Stimulated activated naive CD8-positive, alpha-beta T cell treated with anti-CD3 and anti-CD28 coated beads, Interleukin-15, amount 100 ng/mL, for 72 hours (primary cell): Measurements from ENCODE around the gene IGHMBP2.

Experiments used
- ATAC-seq: fragments of 150-1000 bp; cut with Tn5 transposase; 2 replicates; pipeline ENCODE4 v1.10.0; 2021; ENCODE audit warnings: mild to moderate bottlenecking, moderate library complexity
- DNase-seq, 2 donors: peaks; one replicate each; pipeline ENCODE4 v3.0.0; 2021 to 2022
- H3K27ac Mint-ChIP-seq, 2 donors: one replicate each; pipeline ENCODE4 v1.8.0; 2022; ENCODE audit warnings: mild to moderate bottlenecking in 2 of 2, mixed read lengths in 2 of 2, moderate library complexity in 2 of 2
- H3K27me3 Mint-ChIP-seq: one replicate; pipeline ENCODE4 v1.8.0; 2022; ENCODE audit warnings: mixed read lengths
- H3K4me1 Mint-ChIP-seq: one replicate; pipeline ENCODE4 v1.8.0; 2022; ENCODE audit warnings: mild to moderate bottlenecking, mixed read lengths
- H3K4me3 Mint-ChIP-seq, 2 donors: one replicate each; pipeline ENCODE4 v1.8.0; 2022; ENCODE audit warnings: mild to moderate bottlenecking in 2 of 2, mixed read lengths in 2 of 2, moderate library complexity in 1 of 2
- H3K9me3 Mint-ChIP-seq, 2 donors: one replicate each; pipeline ENCODE4 v1.8.0; 2022; ENCODE audit warnings: mixed read lengths in 2 of 2

Gene IGHMBP2

DNA sequence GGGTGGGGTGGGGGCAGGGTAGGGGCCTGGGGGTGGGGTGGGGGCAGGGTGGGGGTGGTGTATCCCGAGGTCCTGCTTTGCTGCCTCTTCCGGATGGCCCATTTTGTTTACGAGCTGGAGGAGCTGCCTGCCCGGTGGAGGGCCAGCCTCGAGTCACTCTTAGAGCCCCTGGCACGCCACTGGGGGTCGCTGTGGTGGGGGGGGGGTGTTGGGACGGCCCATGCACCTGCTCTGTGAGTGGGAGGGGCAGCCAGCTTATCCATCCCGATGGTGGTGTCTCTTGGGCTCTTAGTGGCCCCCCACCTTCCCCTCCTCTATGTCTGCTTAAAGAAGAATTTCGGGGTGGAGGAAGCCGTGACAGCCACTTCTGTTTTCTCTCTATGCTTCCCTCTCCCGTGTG is 52.5 kb downstream of the IGHMBP2 start:
- Mint-ChIP-seq H3K4me1 (peaks cover 12% of the 10 kb centered on the region), H3K9me3 (no peaks in the 10 kb centered on the region), H3K27ac (no peak overlapping the region), H3K4me3 (no peak overlapping the region), H3K27me3 (peaks cover 10% of the 10 kb centered on the region)
- ATAC-seq: peak; percentile 71
- peak; percentile 20 to 33 for DNase-seq

- H3K27ac Mint-ChIP-seq: no peak overlapping the region
- DNase-seq (no peak), ATAC-seq (peak; percentile 21)
- H3K27me3 Mint-ChIP-seq: peaks cover 10% of the 10 kb centered on the region
- no peaks in the 10 kb centered on the region for H3K9me3 Mint-ChIP-seq
- no peak overlapping the region for H3K4me3 Mint-ChIP-seq
- H3K4me1 Mint-ChIP-seq: peaks cover 12% of the 10 kb centered on the region
Measured at GRCh38 chr11:68956547-68957254, 53.0 kb downstream of the IGHMBP2 start.

DNA sequence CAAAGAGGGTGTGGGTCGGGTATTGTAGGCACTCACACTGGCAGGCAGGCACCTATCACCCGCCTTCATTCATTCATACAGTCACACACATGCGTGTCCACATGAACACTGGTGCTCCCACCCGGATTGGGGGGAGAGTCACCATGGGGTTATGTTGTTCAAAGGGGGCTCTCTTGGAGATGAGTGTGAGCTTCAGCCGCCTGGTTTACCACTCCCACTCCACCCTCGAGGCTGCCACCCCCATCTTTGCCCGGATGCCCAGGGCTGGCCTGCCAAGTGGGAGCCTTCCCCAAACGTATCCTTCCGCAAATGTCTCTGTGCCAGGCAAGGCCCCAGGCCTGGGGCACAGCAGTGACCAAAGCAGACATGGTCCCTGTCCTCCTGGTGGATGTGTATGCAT is 54.5 kb downstream of the IGHMBP2 start:
- DNase-seq: no peak
- Mint-ChIP-seq H3K27me3 (peaks cover 10% of the 10 kb centered on the region), H3K27ac (peak overlapping the region in 1 of 2 donors; percentile 14), H3K4me1 (peaks cover 25% of the 10 kb centered on the region), H3K4me3 (no peak overlapping the region), H3K9me3 (no peaks in the 10 kb centered on the region)
- ATAC-seq: no peak

DNA sequence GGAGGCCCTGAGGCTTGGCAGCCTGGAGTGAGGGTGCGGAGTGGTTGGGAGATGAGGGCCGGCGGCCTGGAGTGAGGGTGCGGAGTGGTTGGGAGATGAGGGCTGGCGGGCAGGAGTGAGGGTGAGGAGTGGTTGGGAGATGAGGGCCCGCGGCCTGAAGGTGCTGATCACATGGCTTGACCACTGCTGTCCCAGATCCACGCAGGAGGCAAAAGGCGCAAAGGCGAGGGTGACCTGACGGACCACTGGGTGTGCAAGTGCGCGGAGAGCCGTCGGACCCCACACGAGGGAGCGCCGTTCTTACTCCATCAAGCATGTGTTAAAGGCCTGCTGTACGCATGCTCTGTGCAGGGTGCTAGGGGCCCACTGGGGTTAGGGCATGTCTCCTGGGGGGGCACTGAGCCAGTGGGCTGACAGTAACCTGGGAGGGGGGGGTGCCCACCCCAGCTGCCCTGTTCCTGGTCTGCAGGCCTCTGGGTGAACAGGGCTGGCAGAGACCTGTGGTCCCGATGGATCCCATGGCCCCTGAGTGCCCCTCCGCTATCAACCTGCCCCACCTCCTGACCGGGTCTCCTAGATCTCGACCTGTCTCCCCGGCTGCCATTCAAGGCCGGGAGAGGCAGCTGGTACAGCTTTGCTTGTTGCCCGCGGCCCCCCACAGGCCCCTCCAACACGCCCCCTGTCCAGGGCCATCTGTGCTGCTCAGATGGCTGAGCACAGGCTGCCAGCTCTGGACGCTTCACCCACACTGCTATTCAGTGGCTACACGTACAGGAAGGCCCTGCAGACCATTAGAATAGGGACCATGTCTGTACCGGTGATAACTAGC is 56.0 kb downstream of the IGHMBP2 start:
- Mint-ChIP-seq H3K27me3 (peaks cover 10% of the 10 kb centered on the region), H3K27ac (no peak overlapping the region)

DNA sequence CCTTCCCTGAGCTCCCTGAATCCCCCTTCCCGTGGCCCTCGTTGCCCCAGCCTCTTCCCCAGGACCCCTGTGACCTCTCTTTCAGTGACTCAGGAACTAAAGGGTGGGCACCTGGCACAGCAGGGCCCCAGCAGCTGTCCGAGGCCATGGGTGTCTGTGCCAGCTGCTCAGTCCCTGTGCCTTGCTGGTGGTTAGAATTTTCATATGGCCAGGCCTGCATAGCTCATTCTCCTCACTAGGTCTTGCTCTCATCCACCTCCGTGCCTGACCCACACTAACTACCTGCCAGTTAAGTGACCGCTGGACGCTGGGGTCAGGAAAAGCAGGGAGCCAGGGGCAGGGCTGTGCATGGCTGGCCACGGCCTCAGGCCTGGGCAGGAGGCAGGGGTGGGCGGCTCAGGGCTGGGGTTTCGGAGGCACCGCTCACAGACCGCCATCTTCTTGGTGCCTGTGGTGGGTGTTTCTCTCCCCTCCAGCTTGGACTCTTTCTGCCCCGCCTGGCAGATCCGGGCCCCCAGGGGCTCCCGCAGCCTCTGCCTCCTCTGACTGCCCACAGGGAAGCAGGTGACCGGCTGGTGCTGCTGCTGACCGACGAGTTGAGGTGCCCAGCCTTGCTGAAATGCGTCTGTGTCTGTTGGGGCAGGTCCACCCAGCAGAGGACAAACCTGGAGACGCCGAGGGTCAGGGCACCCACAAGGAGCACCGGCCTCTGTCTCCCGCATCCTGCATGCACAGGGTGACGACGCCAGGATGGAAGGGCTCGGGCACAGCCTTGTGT is 56.8 kb downstream of the IGHMBP2 start:
- Mint-ChIP-seq H3K27me3 (peaks cover 10% of the 10 kb centered on the region), H3K27ac (peak overlapping the region in 1 of 2 donors; percentile 54)
- no peak for ATAC-seq

More for the DNA sequence above, 56.0 kb downstream of the IGHMBP2 start:
- ATAC-seq (no peak), DNase-seq (no peak)
- no peak overlapping the region for H3K4me3 Mint-ChIP-seq
- no peaks in the 10 kb centered on the region for H3K9me3 Mint-ChIP-seq
- peaks cover 30% of the 10 kb centered on the region for H3K4me1 Mint-ChIP-seq

GRCh38 chr11:68961245-68961644 is 57.6 kb downstream of the IGHMBP2 start:
- DNase-seq: no peak
- H3K4me1 Mint-ChIP-seq: peaks cover 22% of the 10 kb centered on the region
- peaks cover 10% of the 10 kb centered on the region for H3K27me3 Mint-ChIP-seq
- H3K9me3 Mint-ChIP-seq: no peaks in the 10 kb centered on the region
- no peak overlapping the region for H3K27ac Mint-ChIP-seq
- no peak for ATAC-seq
- no peak overlapping the region for H3K4me3 Mint-ChIP-seq

More for the DNA sequence above, 56.8 kb downstream of the IGHMBP2 start:
- no peak overlapping the region for H3K4me3 Mint-ChIP-seq
- no peaks in the 10 kb centered on the region for H3K9me3 Mint-ChIP-seq
- no peak for DNase-seq
- H3K4me1 Mint-ChIP-seq: peaks cover 25% of the 10 kb centered on the region

DNA sequence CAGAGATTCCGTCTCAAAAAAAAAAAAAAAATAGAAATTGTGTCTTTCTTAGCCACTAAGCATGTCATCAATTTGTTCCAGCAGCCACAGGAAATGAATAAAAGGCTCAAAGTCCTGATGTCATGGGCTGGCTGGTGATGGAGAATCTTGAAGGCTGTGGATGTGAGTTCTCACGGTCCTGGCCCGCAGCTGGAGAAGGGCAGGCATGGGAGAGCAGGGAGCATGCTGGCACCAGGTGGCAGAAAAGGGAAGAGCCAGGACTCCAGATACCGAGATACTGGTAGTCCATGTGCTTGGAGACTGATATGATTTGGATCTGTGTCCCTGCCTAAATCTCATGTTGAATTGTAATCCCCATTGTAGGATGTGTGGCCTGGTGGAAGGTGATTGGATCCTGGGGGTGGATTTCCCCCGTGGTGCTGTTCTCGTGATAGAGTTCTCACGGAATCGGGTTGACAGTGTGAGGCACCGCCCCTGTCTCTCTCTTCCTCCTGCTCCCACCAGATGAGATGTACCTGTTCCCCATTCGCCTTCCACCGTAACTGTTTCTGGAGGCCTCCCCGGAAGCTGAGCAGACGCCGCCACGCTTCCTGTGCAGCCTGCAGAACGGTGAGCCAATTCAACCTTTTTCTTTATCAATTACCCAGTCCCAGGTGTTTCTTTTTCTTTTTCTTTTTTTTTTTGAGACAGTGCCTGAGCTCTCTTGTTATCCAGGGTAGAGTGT is 59.0 kb downstream of the IGHMBP2 start:
- Mint-ChIP-seq H3K27me3 (no peaks in the 10 kb centered on the region), H3K4me1 (peaks cover 18% of the 10 kb centered on the region), H3K27ac (peak overlapping the region; percentile 74 to 83), H3K4me3 (peak overlapping the region; percentile 27 to 52), H3K9me3 (no peaks in the 10 kb centered on the region)
- ATAC-seq: peak; percentile 72
- peak in 1 of 2 donors; percentile 19 for DNase-seq

DNA sequence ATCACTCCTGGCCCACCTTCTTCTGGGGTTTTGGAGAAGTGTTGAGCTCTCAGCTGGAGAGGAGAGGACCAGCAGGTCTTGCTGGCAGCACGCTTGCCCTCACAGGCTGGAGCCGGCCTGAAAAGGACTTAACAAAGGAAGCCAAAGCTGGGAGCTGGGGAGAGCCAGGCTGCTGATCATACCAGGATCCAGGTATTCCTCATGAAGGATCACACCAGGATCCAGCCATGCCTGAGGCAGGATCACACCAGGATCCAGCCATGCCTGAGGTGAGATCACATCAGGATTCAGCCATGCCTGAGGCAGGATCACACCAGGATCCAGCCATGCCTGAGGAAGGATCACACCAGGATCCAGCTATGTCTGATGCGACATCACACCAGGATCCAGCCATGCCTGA is 60.1 kb downstream of the IGHMBP2 start:
- no peaks in the 10 kb centered on the region for H3K27me3 Mint-ChIP-seq
- no peaks in the 10 kb centered on the region for H3K9me3 Mint-ChIP-seq
- H3K4me1 Mint-ChIP-seq: peaks cover 18% of the 10 kb centered on the region
- DNase-seq: no peak
- ATAC-seq: no peak
- peak overlapping the region in 1 of 2 donors; percentile 11 for H3K4me3 Mint-ChIP-seq
- H3K27ac Mint-ChIP-seq: no peak overlapping the region

DNA sequence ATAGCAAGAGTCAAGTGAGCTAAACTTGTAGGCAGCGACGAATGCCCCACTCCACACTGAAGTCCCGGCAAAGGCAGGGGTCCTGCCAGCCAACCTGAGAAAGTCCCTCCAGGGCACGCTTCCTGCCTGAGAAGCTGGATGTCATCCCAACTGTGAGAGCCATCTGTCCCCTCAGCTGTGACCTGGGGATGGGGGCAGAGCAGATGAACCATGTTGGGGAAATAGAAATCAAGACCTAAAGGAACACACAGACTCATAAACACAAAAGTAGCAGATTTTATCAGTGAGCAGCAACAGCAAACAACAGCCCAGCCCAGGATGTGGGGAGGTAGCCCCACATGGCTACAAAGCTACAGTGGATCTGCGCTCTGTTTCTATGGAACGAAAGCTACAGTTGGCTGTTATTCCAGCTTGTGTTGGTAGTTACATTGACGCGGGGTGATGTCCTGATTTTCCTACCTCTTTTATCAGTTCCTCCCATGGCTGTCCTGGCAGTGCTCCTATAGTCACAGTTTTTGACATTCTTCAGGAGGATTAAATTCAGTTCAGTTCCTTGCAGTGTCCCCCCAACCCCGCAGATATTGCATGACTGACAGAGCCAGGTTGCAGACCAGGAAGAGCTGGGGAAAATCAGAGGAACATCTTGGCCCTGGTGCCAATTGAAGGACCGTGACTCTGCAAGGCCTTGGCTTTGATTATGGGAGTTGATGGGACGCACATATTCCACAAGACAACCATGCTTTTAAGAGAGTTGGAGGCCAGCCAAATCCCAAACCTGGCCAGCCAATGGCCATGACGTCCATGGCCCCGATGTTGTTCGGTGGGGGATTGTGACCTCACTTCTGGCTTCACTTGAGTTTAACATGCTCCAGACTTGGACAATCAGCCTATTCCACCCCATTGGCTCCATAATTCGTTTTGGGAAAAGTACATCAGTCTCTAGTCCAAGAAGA is 62.5 kb downstream of the IGHMBP2 start:
- Mint-ChIP-seq H3K27me3 (no peaks in the 10 kb centered on the region), H3K9me3 (no peaks in the 10 kb centered on the region), H3K4me1 (peaks cover 18% of the 10 kb centered on the region), H3K27ac (no peak overlapping the region), H3K4me3 (no peak overlapping the region)
- ATAC-seq: no peak
- DNase-seq: no peak

DNA sequence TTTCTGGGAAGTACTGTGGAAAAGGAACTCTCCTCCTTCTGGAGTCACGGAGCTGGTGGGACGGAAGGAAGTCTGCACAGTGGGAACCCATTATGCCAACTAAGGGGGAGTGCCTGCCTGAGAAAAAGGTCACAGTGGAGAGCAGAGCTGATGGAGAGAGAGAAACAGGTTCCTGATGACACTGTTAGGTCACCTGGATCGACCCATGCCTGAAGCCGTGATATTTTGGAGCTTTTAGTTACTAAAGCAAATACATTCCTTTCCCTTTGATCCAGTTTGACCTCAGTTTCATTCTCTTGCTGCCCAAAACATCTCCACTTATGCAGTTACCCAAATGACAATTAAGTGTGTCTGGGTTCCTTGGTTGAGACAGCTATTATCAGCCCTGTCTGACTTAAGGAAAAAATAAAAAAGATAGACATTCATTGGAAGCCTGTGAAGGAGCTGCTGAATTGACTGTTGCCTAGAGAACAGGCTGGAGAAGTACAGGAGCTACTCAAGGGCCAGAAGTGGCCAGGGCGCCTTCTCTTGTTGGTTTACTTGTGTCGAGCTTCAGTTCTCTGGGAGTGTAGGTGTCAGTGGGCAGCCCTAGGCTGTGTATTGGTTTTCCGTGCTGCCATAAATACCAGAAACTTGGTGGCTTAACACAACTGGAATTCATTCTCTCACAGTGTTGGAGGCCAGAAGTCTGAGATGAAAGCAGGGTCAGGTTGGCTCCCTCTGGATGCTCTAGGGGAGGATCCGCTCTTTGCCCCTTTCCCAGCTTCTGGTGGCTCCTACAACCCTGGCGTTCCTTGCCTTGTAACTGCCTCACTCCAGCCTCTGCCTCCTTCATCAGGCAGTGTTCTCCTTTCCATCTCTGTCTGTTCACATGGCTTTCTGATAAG is 63.4 kb downstream of the IGHMBP2 start:
- no peaks in the 10 kb centered on the region for H3K9me3 Mint-ChIP-seq
- no peak overlapping the region for H3K4me3 Mint-ChIP-seq
- H3K27ac Mint-ChIP-seq: no peak overlapping the region

GRCh38 chr11:68968306-68969250 is 64.9 kb downstream of the IGHMBP2 start:
- ATAC-seq (no peak), DNase-seq (no peak)
- Mint-ChIP-seq H3K9me3 (no peaks in the 10 kb centered on the region), H3K4me3 (no peak overlapping the region), H3K27me3 (no peaks in the 10 kb centered on the region), H3K27ac (no peak overlapping the region), H3K4me1 (peaks cover 1% of the 10 kb centered on the region)

More for the DNA sequence above, 63.4 kb downstream of the IGHMBP2 start:
- ATAC-seq (no peak), DNase-seq (no peak)
- Mint-ChIP-seq H3K27me3 (no peaks in the 10 kb centered on the region), H3K4me1 (peaks cover 16% of the 10 kb centered on the region)

DNA sequence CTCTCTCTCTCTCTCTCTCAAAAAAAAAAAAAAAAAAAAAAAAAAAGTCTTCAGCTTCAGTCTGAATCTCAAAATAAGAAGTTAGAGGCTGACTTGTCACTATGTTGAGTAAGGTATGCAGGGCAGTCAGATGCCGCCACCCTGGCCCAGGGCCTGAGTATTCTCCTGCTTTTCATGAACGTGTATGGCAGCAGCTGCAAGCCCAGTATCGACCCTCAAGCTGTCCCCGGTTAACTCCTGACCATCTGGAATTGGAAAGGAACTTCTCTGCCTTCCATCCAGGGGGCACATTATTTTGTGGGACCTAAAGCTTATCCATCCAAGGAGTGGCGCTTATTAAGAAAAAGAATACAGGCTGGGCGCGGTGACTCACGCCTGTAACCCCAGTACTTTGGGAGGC is 65.7 kb downstream of the IGHMBP2 start:
- H3K4me1 Mint-ChIP-seq: no peaks in the 10 kb centered on the region
- H3K27ac Mint-ChIP-seq: no peak overlapping the region
- DNase-seq: no peak
- H3K9me3 Mint-ChIP-seq: no peaks in the 10 kb centered on the region
- H3K4me3 Mint-ChIP-seq: no peak overlapping the region
- ATAC-seq: no peak
- H3K27me3 Mint-ChIP-seq: no peaks in the 10 kb centered on the region
